OCI-LY7 (cell line): ENCODE measurements around the gene COPS3. TPM values are rescaled to one million over a fixed set of nuclear protein-coding genes. Genes with fewer than 3 reads are reported as not detected.

Experiments used
- BruUV-seq: library from RNA; stranded (reverse); fragments of 400-500 nt; replicated peaks from 2 replicates; lab custom pipeline; 2021; lab: Mats Ljungman, UMichigan
- CTCF ChIA-PET: fragments of 300-600 bp; sonication (Branson Sonifier 250); formaldehyde crosslinking; loops from one replicate; lab custom pipeline; 2022; ENCODE audit warnings: antibody characterized with exemption; ENCODE audit not compliant: unreplicated experiment; lab: Charles Lee
- POLR2A ChIA-PET: fragments of 300-600 bp; sonication (Branson Sonifier 250); formaldehyde crosslinking; loops from one replicate; lab custom pipeline; 2022; ENCODE audit warnings: antibody characterized with exemption; lab: Charles Lee
- DNase-seq: peaks from one replicate; pipeline ENCODE4 v3.0.0-alpha.2; 2015; ENCODE audit warnings: low spot score
- H2AFZ ChIP-seq: fragments of 200-600 bp; sonication (generic), shearing (Covaris generic); 2 replicates; pipeline ENCODE4 v1.6.1; 2014; ENCODE audit warnings: mild to moderate bottlenecking, antibody characterized with exemption, low read length, moderate library complexity
- H3K27ac ChIP-seq: fragments of 200-600 bp; sonication (generic); 2 replicates; pipeline ENCODE4 v1.5.1; 2014; ENCODE audit warnings: mixed run types, low read depth, mild to moderate bottlenecking, moderate library complexity, low read length, inconsistent platforms; ENCODE audit not compliant: poor library complexity, severe bottlenecking
- H3K36me3 ChIP-seq: fragments of 200-600 bp; sonication (generic); 2 replicates; pipeline ENCODE4 v1.6.1; 2014; ENCODE audit warnings: mild to moderate bottlenecking, antibody characterized with exemption, low read length, moderate library complexity, mixed read lengths; ENCODE audit not compliant: insufficient read depth
- H3K4me1 ChIP-seq: fragments of 200-600 bp; sonication (generic); 2 replicates; pipeline ENCODE4 v1.5.1; 2014; ENCODE audit warnings: mild to moderate bottlenecking, low read length; ENCODE audit not compliant: insufficient read depth, poor library complexity, severe bottlenecking
- H3K4me2 ChIP-seq: fragments of 200-600 bp; sonication (generic); 2 replicates; pipeline ENCODE4 v1.6.1; 2014; ENCODE audit warnings: mild to moderate bottlenecking, low read length
- H3K4me3 ChIP-seq: fragments of 200-600 bp; sonication (generic); 2 replicates; pipeline ENCODE4 v1.5.1; 2014; ENCODE audit warnings: mild to moderate bottlenecking, low read depth, low read length; ENCODE audit not compliant: poor library complexity, severe bottlenecking
- H3K79me2 ChIP-seq: fragments of 200-600 bp; sonication (generic); 2 replicates; pipeline ENCODE4 v1.6.1; 2016; ENCODE audit warnings: low read depth, mild to moderate bottlenecking, low read length, moderate library complexity, mixed read lengths; ENCODE audit not compliant: insufficient read depth
- H3K9me2 ChIP-seq: fragments of 200-600 bp; sonication (generic); 2 replicates; pipeline ENCODE4 v1.6.1; 2016; ENCODE audit warnings: mild to moderate bottlenecking, low read length, mixed read lengths; ENCODE audit not compliant: insufficient read depth
- H3K9me3 ChIP-seq: fragments of 200-600 bp; sonication (generic); 2 replicates; pipeline ENCODE4 v1.6.1; 2014; ENCODE audit warnings: mild to moderate bottlenecking, mixed run types, low read length, mixed read lengths
- H4K20me1 ChIP-seq: fragments of 200-600 bp; sonication (generic); 2 replicates; pipeline ENCODE4 v1.6.1; 2014; ENCODE audit warnings: mild to moderate bottlenecking, antibody characterized with exemption, low read length, moderate library complexity, mixed read lengths; ENCODE audit not compliant: insufficient read depth
- CTCF ChIP-seq: fragments of 200-600 bp; sonication (generic); conservative IDR thresholded peaks from 2 replicates; pipeline ENCODE4 v1.5.1; 2014; ENCODE audit warnings: mild to moderate bottlenecking, antibody characterized with exemption, low read length, moderate library complexity, mixed read lengths
- EZH2phosphoT487 ChIP-seq: fragments of 200-600 bp; sonication (generic); IDR thresholded peaks from 2 replicates; pipeline ENCODE4 v1.6.1; 2018; ENCODE audit warnings: low read depth, borderline replicate concordance, mild to moderate bottlenecking, mixed run types, antibody characterized with exemption, low read length, moderate library complexity, mixed read lengths
- intact Hi-C: fragments of 100-400 bp; cut with micrococcal nuclease; formaldehyde crosslinking; loops from one replicate; pipeline ENCODE4 v1.10.0; 2022; ENCODE audit not compliant: unreplicated experiment
- total RNA-seq, 2 experiments: library from RNA; depleted of rRNA in 1 of 2; stranded (reverse); fragments of >200 nt in 1 of 2; shearing (Covaris generic) in 1 of 2; gene quantifications; 2 replicates each; pipeline ENCODE4 v1.2.3, GENCODE V29; 2014 to 2022

The COPS3 gene
- total RNA-seq, 2 experiments from 2014 or later = 83.9 to 113 TPM

DNA sequence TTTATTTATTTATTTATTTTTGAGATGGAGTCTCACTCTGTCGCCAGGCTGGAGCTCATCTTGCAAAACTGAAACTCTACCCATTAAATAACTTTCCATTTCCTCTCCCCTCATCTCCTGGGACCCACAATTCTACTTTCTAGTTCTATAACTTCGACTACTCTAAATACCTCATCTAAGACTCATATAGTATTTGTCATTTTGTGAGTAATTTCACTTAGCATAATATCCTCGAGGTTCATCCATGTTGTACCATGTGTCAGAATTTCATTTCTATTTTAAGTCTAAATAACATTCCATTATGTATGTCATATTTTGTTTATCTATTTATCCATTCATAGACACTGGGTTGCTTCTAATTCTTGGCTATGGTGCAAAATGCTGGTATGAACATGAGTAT lies 17.1 kb upstream of the COPS3 start:
- POLR2A ChIA-PET = no interaction called here
- H3K9me3 ChIP-seq = no peaks in the 10 kb centered on the region
- no peak overlapping the region for H2AFZ ChIP-seq
- BruUV-seq = no TSS peak
- H3K4me1 ChIP-seq = peaks cover 21% of the 10 kb centered on the region
- H3K9me2 ChIP-seq = no peaks in the 10 kb centered on the region
- H3K36me3 ChIP-seq = no peaks in the 10 kb centered on the region
- TF ChIP-seq EZH2phosphoT487 (no peak), CTCF (no peak)
- no peaks in the 10 kb centered on the region for H4K20me1 ChIP-seq
- CTCF ChIA-PET = no interaction called here
- H3K27ac ChIP-seq = no peak overlapping the region
- no peak overlapping the region for H3K4me2 ChIP-seq
- intact Hi-C loops = no loop called here
- no peak overlapping the region for H3K4me3 ChIP-seq
- DNase-seq = no peak
- no peaks in the 10 kb centered on the region for H3K79me2 ChIP-seq

DNA sequence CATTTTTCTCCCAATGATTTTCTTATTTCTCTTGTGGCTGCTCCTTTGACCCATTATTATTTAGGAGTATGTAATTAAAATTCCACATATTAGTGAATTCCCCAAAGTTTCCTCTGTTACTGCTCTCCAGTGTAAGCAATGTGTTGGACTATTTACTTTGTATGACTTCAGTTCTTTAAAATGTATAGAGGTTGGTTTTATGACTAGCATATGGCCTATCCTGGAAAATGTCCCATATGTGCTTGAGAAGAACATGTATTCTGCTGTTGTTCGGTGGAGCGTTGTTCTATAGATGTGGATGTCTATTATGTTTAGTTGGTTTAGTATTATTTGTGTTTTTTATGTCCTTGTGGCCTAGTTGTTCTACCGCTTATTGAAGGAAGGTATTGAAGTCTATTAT lies 16.2 kb upstream of the COPS3 start:
- H3K4me1 ChIP-seq = peaks cover 18% of the 10 kb centered on the region
- no peaks in the 10 kb centered on the region for H3K9me2 ChIP-seq
- ChIA-PET POLR2A (interaction anchor here (1.2 kb wide), 1 partner anchor 56 kb away, joined by 3 read pairs; no protein-coding TSS in a partner anchor), CTCF (no interaction called here)
- intact Hi-C loops = no loop called here
- no peak overlapping the region for H3K4me2 ChIP-seq
- no peak overlapping the region for H3K27ac ChIP-seq
- H2AFZ ChIP-seq = no peak overlapping the region
- H3K36me3 ChIP-seq = no peaks in the 10 kb centered on the region
- no peaks in the 10 kb centered on the region for H3K9me3 ChIP-seq
- no TSS peak for BruUV-seq
- H4K20me1 ChIP-seq = no peaks in the 10 kb centered on the region
- H3K79me2 ChIP-seq = no peaks in the 10 kb centered on the region
- TF ChIP-seq EZH2phosphoT487 = no peak
- no peak for TF ChIP-seq CTCF
- DNase-seq = no peak
- no peak overlapping the region for H3K4me3 ChIP-seq

DNA sequence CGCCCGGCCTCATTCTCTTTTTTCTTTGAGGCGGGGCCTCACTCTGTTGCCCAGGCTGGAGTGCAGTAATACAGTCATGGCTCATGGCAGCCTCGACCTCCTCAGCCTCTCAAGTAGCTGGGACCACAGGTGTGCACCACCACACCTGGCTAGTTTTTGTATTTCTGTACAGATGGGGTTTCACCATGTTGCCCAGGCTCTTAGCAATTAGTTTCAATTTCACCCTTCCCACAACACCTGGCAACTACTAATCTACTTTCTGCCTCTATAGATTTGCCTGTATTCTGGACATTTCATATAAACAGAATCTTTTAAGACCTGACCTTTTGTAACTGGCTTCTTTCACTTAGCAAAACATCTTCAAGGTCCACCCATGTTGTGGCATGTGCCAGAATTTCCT lies 14.1 kb upstream of the COPS3 start:
- no peak for TF ChIP-seq EZH2phosphoT487
- no peak for TF ChIP-seq CTCF

More for the DNA sequence above, 14.1 kb upstream of the COPS3 start:
- Histone ChIP-seq H3K27ac (no peak overlapping the region), H4K20me1 (no peaks in the 10 kb centered on the region), H3K9me2 (no peaks in the 10 kb centered on the region), H2AFZ (no peak overlapping the region), H3K4me3 (no peak overlapping the region), H3K36me3 (no peaks in the 10 kb centered on the region), H3K9me3 (no peaks in the 10 kb centered on the region), H3K4me1 (peaks cover 2% of the 10 kb centered on the region), H3K79me2 (no peaks in the 10 kb centered on the region), H3K4me2 (no peak overlapping the region)
- BruUV-seq = no TSS peak
- ChIA-PET POLR2A (interaction anchor here (1.0 to 1.4 kb wide), 3 partner anchors 11 to 20 kb away, joined by 3 to 6 read pairs (median 3); no protein-coding TSS in a partner anchor), CTCF (no interaction called here)
- intact Hi-C loops = no loop called here
- no peak for DNase-seq
